NCI-H69 (cell line): ENCODE data around the gene MYO5C.
"Not testable (repeated sequence)": the region's sequence is repeated elsewhere in the genome, so short reads cannot be mapped to it uniquely, and the experiment has no call there.

Experiments used
- DNase-seq: peaks from one replicate; lab custom pipeline; 2025; lab: John Stamatoyannopoulos, UW

MYO5C gene

DNA sequence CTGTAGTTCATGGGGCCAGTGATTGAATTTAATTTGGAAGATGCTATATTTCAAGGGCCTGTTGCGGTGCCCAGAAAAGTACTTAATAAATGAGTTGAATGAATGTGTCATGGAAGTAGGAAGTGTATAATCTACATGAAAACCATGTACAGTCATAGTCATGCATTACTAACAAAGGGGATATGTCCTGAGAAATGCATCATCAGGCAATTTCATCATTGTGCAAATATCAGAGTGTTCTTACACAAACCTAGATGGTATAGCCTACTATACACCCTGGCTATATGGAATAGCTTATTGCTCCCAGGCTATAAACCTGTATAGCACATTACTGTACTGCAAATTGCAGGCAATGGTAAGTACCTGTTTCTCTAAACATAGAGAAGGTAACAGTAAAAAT, 10.7 kb upstream of the MYO5C start:
- DNase-seq: no peak

DNA sequence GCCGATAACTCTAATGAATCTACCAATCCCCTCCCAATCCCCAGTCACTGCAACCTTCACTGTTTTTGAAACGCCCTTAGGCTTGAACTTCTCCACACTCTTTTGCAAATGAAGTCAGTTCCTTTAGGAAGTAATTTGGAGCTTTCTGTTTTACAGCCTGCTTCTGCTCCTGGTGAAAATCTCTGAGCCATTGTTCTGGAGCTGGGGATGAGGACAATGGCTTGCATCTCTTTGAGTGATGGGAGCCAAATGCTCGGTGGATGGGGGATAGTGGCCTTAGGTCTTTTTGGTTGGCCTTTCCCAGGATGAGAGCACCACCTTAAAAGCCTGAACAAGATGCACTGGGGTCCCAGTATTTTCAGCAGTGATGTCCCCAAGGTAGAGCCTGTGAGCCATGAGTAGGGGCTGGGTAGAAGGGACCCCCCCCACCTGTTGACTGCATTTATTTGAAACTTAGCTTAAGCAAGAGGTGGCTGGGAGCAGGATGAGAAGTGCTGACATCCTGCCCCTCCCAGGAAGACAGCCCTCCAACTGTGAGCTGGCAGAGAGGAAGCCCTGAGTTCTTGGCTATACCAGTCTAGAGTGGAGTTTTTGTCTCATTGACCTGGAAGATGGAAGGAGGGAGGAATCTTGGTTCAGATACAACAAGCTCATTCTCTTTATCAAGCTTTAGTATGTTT, 7.6 kb upstream of the MYO5C start:
- no peak for DNase-seq

DNA sequence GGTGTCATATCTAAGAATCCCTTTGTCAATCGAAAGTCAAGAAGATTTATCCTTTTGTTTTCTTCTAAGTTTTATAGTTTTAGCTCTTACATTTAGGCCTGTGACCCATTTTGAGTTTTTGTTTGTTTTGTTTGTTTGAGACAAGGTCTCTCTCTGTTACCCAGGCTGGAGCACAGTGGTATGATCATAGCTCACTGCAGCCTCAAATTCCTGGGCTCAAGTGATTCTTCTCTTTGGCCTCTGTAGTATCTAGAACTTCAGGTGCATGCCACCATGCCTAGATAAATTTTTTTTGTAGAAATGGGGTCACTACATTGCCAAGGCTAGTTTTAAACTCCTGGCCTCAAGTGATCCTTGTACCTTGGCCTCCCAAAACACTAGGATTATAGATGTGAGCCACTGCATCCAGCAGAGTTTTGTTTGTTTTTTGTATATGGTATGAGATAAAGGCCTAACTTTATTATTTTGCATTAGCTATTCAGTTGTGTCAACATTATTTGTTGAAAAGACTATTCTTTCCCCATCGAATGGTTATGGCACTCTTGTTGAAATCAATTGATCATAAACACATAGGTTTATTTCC, 5.8 kb upstream of the MYO5C start:
- no peak for DNase-seq

DNA sequence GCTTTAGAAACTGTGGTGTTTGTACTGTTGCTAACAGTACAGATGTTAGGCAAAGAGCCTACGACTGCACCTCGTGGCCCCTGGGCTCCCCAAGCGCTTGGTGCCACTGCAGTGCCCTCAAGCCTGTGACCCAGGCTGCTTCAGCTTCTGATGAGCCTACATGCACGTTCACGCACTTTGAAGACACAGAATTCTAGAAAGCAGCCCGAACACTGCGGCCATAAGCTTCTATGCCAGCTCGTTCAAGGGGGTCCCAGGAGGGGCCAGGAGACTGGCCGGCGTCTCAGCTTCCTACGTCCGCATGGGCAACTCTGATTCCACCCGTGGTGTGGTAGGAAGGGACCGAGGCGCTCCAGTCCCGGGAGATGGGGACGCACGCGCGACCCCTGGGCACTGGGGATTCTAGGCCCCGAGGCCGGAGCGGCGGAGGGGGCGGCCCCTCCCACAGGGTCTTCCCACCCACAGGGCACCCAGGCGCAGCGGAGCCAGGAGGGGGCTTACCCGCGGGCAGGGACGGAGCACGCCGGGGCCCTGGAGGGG, 653 bp downstream of the MYO5C start:
- DNase-seq: peak; percentile 52

DNA sequence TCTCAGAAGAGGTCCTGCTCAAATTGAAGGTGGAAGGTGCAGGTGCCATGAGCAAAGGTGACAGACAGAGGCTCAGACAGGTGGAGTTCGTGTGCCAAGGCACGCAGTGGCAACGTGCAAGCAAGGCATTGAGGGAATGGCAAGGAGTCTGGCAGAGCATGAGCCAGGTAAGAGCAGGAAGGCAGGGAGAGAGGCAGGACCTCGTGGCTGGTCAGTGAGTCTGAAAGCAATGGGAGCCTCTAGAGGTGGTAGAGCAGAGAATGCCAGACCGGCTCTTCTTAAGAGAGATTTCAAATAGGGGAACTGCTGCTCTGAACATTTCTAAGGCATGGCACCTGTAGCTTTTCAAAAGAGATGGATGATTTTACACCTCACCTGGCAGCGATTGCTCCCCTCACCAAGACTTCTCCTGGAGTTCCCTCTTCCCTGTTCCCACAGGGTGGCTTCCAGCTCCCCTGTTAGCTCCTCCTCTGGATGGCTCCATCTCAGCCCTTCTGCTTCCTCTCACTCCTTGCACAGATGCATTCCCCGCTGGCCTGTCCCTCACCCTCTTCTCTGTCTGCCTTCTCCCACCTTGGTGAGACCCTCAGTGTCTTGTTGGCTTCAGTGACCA, 2.7 kb downstream of the MYO5C start:
- DNase-seq: no peak

DNA sequence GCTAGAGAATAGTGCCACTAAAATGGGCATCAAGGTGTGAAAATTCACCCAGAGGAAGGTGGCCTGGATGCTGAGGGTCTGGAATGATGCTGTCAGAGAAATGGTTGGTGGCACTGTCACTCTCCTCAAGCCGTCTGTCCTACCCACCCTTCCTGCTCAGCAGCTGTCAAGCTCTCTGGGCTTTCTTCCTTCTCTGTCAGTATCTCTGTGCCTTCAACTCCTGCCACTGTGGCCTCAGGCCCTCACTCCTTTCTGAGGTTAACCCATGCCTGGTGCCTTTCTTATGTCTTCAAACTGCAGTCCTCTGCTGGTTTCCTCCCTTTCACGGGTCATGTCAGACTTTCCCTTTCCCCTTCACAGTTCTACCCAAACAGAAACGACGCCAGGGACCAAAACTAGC, 4.4 kb downstream of the MYO5C start:
- DNase-seq: no peak

DNA sequence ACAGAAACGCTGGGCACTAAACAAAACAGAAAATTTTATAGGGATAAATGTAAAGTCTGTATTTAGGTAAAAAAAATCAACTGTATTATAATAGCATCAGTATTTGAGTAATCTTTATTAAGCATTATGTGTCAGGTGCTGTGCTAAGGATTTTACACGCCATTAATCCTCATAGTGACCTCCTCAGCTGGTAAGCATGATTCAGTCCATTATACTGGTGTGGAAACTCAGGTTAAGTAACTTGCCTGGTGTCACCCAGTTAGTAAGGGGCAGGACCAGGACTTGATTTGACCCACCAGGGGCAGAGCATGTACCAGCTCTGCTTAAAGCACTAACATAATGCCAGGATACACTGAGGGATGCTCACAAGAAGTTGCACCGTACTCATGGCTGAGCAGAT, 4.8 kb downstream of the MYO5C start:
- no peak for DNase-seq

DNA sequence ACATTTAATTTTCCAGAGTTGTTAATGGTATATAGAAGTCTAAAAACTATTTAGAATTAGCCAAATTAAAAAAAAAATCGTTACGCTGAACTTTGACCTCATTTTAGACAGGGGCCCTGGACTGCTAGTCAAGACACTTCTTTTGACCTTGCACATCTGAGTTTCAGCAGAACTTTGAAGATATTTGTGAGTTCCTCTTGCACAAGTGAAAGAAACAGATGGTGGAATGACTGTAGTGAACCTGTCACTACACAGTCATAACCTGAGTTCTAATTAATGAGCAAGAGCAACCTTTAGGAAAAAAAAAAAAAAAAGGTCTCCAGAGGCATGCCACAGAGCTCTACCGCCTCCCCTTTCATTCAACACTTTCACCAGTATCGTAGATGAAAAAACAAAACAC, 5.3 kb downstream of the MYO5C start:
- no peak for DNase-seq

DNA sequence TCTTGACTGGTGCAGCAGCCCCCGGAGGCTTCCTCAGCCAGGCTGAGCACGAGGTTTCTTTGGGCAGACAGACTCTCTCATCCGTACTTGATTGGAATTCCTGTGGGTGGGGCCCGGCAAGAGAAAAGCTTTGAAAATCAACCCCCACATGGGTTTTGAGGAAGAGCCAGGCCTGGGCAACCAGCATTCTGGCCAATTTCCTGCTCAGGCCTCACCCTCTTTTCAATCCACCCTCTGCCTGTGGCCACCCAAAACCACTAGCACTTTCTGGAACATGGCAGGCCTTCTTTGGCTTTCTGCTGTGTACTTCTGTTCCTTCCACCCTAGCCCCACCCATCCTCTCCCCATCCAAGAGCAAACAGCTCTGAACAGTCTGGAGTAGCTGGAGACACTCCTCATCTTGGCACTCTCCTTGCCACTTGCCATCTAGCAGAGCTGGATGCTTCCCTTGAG, 5.9 kb downstream of the MYO5C start:
- no peak for DNase-seq

DNA sequence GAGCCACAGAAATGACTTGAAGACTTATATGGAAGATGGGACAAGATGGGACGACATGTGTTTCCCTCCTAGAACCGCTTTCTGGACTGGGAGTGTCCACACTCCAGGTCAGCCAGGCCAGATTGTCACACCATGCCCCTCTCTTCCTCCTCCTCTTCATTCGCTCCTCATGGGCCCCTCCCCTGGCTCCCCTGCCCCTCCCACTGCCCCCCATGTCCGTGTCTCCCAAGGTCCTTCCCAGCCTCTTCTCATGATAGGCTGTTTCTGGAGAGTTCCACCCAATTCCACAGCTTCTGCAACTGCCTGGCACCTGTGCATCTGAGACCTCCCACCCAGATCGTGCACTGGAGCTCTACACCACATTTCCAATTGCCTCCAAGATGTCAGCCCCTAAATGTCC, 6.6 kb downstream of the MYO5C start:
- DNase-seq: no peak

DNA sequence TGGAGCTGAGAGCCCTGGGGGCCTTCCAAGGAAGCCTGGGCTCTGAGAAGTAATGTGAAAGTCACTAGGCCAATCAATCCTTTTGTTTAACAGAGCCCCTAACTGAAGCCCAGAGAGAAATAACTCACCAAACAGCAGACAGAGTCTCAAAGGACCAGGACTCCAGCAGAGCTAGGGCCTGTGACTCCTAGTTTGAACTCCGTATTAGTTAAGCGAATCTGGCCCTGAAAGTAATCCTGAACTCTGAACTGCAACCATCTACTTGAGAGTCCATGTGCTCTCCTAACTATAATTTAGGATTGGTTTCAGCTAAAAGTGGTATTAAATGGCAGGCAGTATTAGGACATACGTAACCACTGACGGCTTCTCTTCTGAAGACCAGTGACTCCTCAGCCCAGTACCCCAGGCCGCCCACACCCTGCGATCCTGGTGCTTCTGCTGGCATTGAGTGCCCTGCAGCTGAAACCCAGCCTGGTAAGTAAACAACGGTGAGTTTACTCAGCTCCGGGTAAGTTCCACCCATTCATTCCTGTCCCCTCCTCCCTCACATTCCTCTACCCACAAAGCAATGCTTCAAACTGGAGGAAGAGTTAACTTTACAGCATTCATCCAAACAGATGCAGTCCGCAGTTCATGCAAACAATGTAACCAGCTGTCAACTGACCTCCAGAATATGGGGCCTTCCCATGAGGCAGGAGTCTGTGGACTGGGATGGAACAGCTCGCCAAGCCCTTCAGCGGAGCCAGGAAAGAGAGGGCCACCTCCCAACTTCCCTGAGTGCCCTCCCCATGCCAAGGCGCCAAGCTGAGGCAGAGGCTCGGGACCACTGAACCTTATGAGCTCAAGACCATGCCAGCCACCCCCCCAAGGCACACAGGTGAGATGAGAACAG, 7.3 kb downstream of the MYO5C start:
- peak; percentile 86 for DNase-seq

DNA sequence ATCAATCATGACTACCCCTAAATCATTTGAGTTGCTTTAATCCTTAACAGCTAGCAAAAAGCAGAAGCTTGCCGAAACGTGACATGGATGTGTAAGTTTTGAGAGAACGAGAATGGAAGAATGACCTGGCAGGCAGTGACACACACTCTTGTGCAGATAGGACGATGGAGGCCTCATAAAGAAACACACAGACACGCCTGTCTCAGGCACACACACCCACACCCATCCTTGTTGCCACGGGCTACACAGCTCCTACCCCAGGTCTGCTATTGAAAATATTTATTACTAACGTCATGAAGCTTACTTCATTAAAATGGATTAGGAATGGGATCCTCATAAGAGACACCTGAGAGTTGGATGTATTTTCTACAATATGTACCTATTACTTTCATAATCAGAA, 8.5 kb downstream of the MYO5C start:
- no peak for DNase-seq

DNA sequence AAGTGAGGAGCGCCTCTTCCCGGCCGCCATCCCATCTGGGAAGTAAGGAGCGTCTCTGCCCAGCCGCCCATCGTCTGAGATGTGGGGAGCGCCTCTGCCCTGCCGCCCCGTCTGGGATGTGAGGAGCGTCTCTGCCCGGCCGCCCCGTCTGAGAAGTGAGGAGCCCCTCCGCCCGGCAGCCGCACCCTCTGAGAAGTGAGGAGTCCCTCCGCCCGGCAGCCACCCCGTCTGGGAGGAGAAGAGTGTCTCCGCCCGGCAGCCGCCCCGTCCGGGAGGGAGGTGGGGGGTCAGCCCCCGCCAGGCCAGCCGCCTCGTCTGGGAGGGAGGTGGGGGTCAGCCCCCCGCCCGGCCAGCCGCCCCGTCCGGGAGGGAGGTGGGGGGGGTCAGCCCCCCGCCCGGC, 9.7 kb downstream of the MYO5C start:
- DNase-seq: not testable (repeated sequence)

DNA sequence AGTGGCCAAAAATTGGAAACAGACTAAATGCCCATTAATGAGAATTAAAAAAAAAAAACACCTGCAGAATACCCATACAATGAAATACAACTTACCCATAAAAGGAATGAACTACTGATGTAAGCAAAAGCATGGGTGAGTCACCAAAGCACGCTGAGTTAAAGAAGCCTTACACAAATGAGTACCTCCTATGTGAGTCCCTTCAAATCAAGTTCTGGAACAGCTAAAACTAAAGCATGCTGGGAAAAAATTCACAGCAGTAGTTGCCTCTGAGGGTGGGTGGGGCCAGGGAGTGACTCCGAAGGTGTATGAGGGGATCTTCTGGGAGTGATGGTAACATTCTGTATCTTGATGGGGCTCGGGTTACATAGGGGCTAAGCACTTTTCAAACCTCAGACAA, 11.4 kb downstream of the MYO5C start:
- DNase-seq: no peak

DNA sequence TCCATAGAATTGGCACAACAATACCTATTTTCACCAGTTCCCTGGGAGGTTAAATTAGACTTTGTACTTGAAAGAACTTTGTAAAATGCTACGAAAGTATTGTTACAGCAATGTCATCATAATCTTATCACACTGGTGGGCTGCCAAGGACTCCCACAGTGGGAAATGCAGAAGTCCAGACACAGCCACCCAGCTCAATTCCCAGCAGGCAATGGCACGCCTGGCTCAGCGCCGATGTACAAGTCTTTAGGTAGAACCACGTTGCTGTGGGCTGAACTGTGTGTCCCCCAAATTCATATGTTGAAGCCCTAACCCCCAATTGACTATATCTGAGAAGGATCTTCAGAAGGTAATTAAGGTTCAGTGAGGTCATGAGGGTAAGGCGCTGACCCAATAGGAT, 12.3 kb downstream of the MYO5C start:
- DNase-seq: no peak

DNA sequence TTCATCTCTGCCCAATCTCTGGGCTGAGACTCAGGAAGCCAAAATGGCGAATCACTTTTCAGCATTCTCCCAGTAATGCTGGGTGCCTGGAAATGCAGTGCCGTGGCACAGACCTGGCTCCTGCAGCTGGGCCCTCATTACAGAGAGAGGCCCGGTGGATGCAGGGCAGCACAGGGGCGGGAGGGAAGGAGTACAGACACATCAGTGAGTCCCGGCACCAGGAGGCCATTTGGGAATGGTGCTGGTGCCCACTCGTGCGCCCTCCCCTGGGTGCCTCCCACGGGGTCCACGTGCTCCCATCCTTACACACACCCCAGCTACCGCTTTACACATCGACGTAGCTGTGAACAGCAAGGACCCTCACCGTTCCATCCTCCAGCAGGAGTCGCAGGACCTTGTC, 13.2 kb downstream of the MYO5C start:
- no peak for DNase-seq

DNA sequence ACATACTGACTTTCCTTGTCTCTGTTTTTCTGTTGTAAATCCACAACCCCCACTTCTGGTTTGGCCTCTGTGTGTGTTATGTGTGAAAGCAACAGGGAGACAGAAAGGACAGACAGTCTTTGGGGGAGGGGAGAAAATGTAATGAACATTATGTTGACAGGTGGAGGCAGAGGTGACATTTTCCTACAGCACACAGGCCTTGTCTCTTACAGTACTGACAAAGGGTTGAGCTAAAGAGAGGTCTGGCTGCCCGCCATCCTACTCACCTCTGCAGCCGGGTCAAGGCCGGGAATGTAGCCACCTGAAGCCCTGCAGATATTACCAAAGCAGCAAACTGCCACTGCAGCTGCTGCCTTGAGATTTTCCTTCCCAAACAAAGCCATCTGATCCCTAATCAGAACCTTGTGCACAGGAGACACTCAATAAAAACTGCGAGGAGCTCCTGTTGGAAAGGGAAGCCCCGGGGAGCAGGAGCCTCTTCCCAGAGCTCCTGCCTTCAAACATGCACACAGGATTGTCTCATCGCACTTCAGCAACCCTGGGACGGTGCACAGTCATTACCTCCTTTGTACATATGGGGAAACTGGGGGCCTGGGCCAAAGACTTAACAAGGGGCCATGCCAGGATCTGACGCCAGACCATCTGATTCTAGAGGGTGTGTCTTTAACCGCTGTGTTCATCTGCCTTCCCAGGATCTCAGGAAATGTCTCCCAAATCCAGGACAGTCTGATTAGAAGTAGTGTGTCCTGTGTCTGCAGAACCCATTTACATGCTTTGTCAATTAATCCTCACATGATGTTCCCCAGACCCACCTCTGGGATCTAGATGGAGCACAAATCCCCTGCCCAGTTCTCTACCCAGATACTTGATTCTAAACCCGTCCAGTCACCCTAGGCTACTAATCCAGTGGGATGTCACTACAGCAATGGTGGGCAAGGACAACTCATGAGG, 14.2 kb downstream of the MYO5C start:
- DNase-seq: no peak

DNA sequence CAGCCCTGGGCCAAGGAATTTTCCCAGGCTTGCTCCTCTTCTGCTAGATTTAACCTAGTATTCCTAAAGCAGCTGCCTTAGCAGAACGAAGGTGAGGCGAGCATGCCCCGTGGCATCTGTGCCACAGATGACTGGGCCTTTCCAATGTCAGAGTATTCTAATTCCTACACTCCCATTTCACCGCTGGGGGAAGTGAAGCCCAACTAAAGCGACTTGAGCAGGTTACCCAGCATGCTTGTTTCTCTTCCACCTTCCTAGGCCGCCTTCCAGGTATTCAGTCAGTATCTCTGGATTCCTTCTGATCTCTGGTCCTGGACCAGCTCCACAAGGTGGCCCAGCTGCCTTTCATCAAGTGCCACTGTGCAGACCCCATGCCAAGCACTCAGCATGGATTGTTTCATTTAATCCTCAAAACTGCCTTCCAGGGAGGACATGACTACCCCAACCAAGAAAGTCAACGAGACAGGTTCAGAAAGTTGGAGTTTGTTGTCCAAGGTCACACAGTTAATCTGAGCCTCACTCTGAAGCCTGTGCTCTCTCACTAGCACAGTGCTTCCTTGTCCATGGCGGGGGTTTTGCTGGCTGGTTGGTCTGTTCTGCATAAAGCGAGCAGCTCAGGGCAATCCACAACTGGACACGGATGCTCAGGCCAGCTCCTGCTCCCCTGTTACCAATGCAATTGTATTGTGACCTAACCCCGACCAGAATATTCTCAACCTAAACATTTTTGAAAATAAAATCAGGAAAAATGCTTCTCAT, 15.1 kb downstream of the MYO5C start:
- no peak for DNase-seq

DNA sequence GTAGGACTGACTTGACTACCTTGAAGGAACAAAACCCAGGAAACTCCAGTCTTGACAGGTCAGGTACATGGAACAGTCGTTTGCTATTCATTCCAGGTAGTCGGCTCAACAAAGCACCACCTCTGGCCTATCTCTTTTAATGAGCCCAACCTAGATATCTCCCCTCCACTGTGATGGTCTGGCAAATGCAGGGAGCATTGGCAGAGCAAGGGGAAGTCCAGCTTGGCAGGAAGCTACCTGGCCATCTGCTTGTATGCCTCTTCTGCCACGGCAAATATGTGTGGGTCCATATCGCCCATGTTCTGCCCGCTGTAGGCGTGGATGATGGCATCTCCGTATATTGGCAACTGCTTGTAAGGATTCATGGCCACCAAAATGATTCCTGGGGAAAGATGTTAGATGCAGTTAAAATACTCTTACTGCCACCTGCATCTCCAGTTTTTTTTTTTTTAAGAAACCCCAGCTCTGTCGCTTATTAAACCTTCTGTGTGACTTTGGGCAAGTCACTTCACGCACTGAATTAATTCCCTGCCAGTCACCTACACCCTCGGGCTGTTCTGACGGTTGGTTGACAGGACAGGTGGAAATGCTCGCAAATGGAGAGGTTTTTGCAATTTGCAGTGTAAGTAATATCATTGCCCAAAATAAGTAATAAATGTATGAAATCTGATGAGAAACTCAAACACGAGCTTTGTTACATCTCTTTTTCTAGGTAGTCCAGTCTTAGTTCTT, 16.8 kb downstream of the MYO5C start:
- no peak for DNase-seq

DNA sequence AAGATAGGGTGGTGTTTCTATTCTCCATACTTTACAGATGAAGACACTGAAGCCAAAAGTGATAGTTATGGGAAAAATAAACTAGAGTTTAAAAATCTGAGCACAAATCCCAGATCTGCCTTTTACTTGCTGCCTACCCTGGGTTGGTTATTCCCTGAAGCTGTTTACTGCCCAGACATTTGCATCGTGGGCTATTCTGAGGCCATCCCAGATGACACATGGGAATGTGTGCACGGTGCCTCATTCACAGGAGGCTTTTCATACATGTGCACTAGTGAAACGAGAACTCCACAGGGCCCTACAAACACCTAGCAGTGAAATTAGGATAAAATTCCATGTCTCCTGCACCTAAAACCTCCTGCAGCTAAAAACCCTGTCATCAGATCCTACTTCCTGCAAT, 17.5 kb downstream of the MYO5C start:
- no peak for DNase-seq
